Peyer's patch (tissue), 4 donors: ENCODE measurements around the gene MEMO1. TPM values are rescaled to one million over a fixed set of nuclear protein-coding genes. Genes with fewer than 3 reads are reported as not detected.
"Not testable (repeated sequence)": the region's sequence is repeated elsewhere in the genome, so short reads cannot be mapped to it uniquely, and the experiment has no call there.

Source experiments
- DNase-seq, 3 donors: peaks; one replicate each; pipeline ENCODE4 v3.0.0-alpha.2; 2017 to 2019
- H3K27ac ChIP-seq, 4 donors: fragments of 200-600 bp; sonication (generic); one replicate each; pipeline ENCODE4 v1.5.1; 2016 to 2019
- H3K27me3 ChIP-seq, 2 donors: fragments of 200-600 bp; sonication (generic); one replicate each; pipeline ENCODE4 v1.5.1; 2019
- H3K36me3 ChIP-seq, 3 donors: fragments of 200-600 bp; sonication (generic); one replicate each; pipeline ENCODE4 v1.5.1; 2016 to 2019
- H3K4me1 ChIP-seq, 4 donors: fragments of 200-600 bp; sonication (generic); one replicate each; pipeline ENCODE4 v1.5.1; 2016 to 2019
- H3K4me3 ChIP-seq, 4 donors: fragments of 200-600 bp; sonication (generic); 1 replicate in 3 of 4; 2 replicates in 1 of 4; pipeline ENCODE4 v1.5.1; 2016 to 2019; ENCODE audit warnings: mild to moderate bottlenecking in 1 of 4
- H3K9me3 ChIP-seq, 4 donors: fragments of 200-600 bp; sonication (generic); one replicate each; pipeline ENCODE4 v1.5.1; 2016 to 2019; ENCODE audit warnings: mild to moderate bottlenecking in 1 of 4
- CTCF ChIP-seq, 6 experiments: fragments of 450-650 bp in 4 of 6; fragments of 200-600 bp in 2 of 6; sonication (generic) in 1 of 6; IDR thresholded peaks; one replicate each; pipeline ENCODE4 v1.5.1; 2017 to 2019; ENCODE audit warnings: antibody characterized with exemption in 6 of 6, mild to moderate bottlenecking in 3 of 6, moderate library complexity in 1 of 6
- POLR2A ChIP-seq, 2 donors: fragments of 450-650 bp; IDR thresholded peaks; one replicate each; pipeline ENCODE4 v1.5.1; 2017; ENCODE audit warnings: antibody characterized with exemption in 2 of 2, mild to moderate bottlenecking in 2 of 2, moderate library complexity in 2 of 2
- total RNA-seq, 4 donors: library from RNA; depleted of rRNA; stranded (reverse); fragments of >200 nt; gene quantifications; one replicate each; pipeline ENCODE4 v1.1.0, GENCODE V29; 2016

The MEMO1 gene
- 10 to 100 TPM in 3 of 4 donors, 1 to 10 TPM in 1; 5.2 to 27.3 (median 21.7) TPM for total RNA-seq

DNA sequence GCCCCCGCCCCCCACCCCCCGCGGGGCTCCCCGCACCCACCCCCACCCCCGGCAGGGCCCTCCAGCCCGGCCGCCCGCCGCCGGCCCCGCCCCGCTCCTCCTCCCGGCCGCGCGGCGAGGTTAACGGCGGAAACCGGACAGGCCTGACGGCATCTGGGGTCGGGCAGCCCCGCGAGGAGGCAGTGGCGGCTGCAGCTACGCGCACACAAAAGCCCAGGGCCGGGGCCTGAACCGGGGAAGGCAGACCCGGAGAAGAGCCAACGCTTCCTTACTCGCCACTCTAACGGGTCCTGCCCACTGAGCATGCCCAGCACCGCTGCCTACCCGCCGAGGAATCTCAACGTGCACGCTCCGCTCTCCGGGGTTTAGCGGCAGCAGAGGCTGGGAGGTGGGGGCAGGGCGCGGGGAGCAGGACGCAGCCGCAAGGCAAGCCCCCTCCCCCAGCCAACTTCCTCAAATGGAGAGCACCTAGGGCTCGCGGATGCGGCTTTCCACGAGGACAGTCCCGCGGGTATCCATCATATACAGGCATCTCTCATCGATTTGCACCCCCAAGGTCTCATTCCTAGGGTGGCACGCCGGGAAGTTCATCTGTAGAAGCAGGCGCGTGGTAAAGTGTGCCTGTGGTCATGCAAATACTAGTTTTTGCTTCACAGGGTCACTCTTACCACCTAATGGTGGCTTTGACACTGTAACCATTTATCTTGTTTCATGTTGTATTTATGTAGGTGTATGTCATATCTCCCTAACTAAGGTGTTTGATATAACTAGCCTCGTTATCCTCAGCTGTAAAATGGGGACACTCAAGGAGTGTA lies at the start of gene MEMO1:
MEMO1 (minus strand) TSS at position 339 of the 815 bp plus-strand sequence. CDS start 761 bp downstream, outside the sequence.
- peak within 1 kb of the TSS; percentile 61 to 99 (median 85) for H3K4me3 ChIP-seq
- peak; percentile 94 to 97 (median 94) for DNase-seq
- H3K36me3 ChIP-seq: peaks cover 0 to 3% (median 0%) of the 10 kb centered on the region in 3 donors
- H3K9me3 ChIP-seq: no peaks in the 10 kb centered on the region
- H3K27me3 ChIP-seq: no peaks in the 10 kb centered on the region
- H3K4me1 ChIP-seq: peaks cover 3 to 25% (median 6%) of the 10 kb centered on the region in 4 donors
- peak within 1 kb of the TSS; percentile 93 to 99 (median 96) for H3K27ac ChIP-seq
- TF ChIP-seq POLR2A (IDR thresholded peaks at IDR 0.05): peak in 1 of 2 donors; percentile 75
- no peak for TF ChIP-seq CTCF (IDR thresholded peaks at IDR 0.05)

DNA sequence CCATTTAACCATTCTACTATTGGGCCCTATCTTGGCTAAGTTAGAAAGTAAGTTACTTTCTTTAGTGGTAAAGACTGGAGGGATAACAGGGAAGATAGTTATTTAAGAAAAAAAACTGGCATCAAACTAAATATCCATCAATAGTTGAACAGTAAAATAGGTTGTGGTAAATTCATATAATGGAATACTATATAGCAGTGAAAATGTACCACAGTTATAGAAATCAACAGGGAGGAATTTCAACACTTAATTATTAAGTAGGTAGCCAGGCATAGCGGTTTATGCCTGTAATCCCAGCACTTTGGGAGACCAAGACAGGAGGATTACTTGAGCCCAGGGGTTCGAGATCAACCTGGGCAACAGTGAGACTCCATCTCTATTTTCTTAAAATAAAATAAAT lies 49.5 kb upstream of the MEMO1 start:
- H3K27me3 ChIP-seq: no peaks in the 10 kb centered on the region
- no peak for TF ChIP-seq POLR2A (IDR thresholded peaks at IDR 0.05)
- TF ChIP-seq CTCF (IDR thresholded peaks at IDR 0.05): no peak
- H3K4me3 ChIP-seq: no peak overlapping the region
- no peaks in the 10 kb centered on the region for H3K9me3 ChIP-seq
- peaks cover 0 to 7% (median under 1%) of the 10 kb centered on the region in 4 donors for H3K4me1 ChIP-seq
- no peak overlapping the region for H3K27ac ChIP-seq
- no peak for DNase-seq
- no peaks in the 10 kb centered on the region for H3K36me3 ChIP-seq

DNA sequence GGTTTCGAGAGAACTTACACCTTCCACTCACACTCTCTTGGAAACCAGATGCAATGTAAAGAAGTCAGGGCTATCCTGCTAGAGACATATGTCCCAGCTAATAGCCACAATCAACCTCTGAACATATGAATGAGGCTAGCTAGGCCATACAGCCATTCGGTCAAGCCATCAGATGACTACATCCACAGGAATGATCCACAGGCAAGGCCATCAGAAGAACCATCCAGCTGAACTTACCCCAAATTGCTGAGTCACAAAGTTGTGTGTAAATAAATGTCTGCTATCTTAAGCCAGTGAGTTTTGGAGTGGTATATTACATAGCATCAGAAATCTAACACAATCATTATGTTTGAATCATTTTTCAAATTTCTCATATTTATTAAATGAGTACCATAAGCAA lies 47.3 kb upstream of the MEMO1 start:
- Histone ChIP-seq H3K9me3 (no peaks in the 10 kb centered on the region), H3K4me1 (no peaks in the 10 kb centered on the region), H3K36me3 (no peaks in the 10 kb centered on the region), H3K4me3 (no peak overlapping the region), H3K27ac (no peak overlapping the region), H3K27me3 (no peaks in the 10 kb centered on the region)
- no peak for DNase-seq
- TF ChIP-seq CTCF (IDR thresholded peaks at IDR 0.05) (no peak), POLR2A (IDR thresholded peaks at IDR 0.05) (no peak)

GRCh38 chr2:32054583-32054982 lies 43.8 kb upstream of the MEMO1 start:
- H3K27me3 ChIP-seq, H3K9me3 ChIP-seq, H3K27ac ChIP-seq, H3K4me3 ChIP-seq, DNase-seq, H3K4me1 ChIP-seq, H3K36me3 ChIP-seq: not testable (repeated sequence)

DNA sequence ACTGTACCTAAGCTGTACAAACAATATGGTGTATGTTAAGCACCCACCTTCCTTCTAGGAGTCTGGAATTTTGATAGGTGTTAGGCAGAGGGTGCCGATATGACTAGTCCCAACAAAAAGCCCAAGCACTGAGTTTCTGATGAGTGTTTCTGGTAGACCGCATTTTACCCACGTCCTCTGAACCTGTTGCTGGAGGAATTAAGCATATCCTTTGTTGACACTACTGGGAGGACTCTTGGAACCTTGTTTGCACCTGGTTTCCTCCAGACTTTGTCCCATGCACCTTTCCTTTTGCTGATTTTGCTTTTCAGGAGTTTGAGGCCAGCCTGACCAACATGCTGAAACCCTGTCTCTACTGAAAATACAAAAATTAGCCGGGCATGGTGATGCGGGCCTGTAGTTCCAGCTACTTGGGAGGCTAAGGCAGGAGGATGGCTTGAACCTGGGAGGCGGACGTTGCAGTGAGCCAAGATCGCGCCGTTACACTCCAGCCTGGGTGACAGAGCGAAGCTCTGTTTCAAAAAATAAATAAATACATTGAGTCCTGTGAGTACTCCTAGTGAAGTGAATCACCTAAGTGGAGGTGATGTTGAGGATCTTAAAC lies 41.1 kb upstream of the MEMO1 start:
- no peak for DNase-seq
- Histone ChIP-seq H3K4me1 (no peaks in the 10 kb centered on the region), H3K36me3 (no peaks in the 10 kb centered on the region), H3K27me3 (no peaks in the 10 kb centered on the region), H3K27ac (no peak overlapping the region), H3K9me3 (no peaks in the 10 kb centered on the region), H3K4me3 (no peak overlapping the region)
- TF ChIP-seq CTCF (IDR thresholded peaks at IDR 0.05) (no peak), POLR2A (IDR thresholded peaks at IDR 0.05) (no peak)

GRCh38 chr2:32043561-32043960 lies 32.8 kb upstream of the MEMO1 start:
- H3K4me3 ChIP-seq: no peak overlapping the region
- H3K4me1 ChIP-seq: peaks cover 0 to 6% (median 2%) of the 10 kb centered on the region in 4 donors
- H3K27me3 ChIP-seq: no peaks in the 10 kb centered on the region
- no peaks in the 10 kb centered on the region for H3K9me3 ChIP-seq
- no peak overlapping the region for H3K27ac ChIP-seq
- TF ChIP-seq CTCF (IDR thresholded peaks at IDR 0.05) (no peak), POLR2A (IDR thresholded peaks at IDR 0.05) (no peak)
- H3K36me3 ChIP-seq: no peaks in the 10 kb centered on the region
- no peak for DNase-seq
